ENCODE measurements around the gene PRKN.

Gene PRKN

GRCh38 chr6:162671580-162672165, 55.9 kb downstream of the PRKN start:
- no peak overlapping the region for H3K4me3 ChIP-seq (ENCODE audit: low read depth, low read length)
- no peak for DNase-seq (ENCODE audit: low read depth)
- TF ChIP-seq CTCF (IDR thresholded peaks at IDR 0.05; ENCODE audit: low read depth, low read length, missing control alignments): no peak

GRCh38 chr6:162670345-162670744, 57.2 kb downstream of the PRKN start:
- no peak for DNase-seq (ENCODE audit: low read depth)
- H3K4me3 ChIP-seq (ENCODE audit: low read depth, low read length): no peak overlapping the region
- TF ChIP-seq CTCF (IDR thresholded peaks at IDR 0.05; ENCODE audit: low read depth, low read length, missing control alignments): no peak

DNA sequence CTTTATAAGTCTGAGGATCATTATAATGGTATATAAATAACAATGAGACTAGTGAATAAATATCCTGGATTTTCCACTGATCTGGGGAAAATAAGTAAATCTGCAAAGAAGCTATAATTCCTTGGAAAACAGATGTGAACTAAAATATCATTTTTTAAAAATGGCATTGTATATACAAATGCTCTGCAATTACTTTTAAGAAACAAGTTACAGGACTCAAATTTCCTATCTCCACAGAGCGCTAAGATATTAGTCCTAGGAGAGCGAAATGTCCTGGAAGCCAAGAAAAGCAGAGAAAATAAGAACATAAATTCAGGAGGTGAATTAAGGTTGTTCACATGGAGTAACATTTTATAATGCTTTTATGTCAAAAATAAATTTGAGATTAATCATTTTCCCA, 61.3 kb downstream of the PRKN start:
- TF ChIP-seq CTCF (IDR thresholded peaks at IDR 0.05; ENCODE audit: low read depth, low read length, missing control alignments): no peak
- no peak for DNase-seq (ENCODE audit: low read depth)
- no peak overlapping the region for H3K4me3 ChIP-seq (ENCODE audit: low read depth, low read length)

GRCh38 chr6:162653808-162654207, 73.8 kb downstream of the PRKN start:
- H3K4me3 ChIP-seq (ENCODE audit: low read depth, low read length): no peak overlapping the region
- DNase-seq (ENCODE audit: low read depth): no peak
- TF ChIP-seq CTCF (IDR thresholded peaks at IDR 0.05; ENCODE audit: low read depth, low read length, missing control alignments): no peak

DNA sequence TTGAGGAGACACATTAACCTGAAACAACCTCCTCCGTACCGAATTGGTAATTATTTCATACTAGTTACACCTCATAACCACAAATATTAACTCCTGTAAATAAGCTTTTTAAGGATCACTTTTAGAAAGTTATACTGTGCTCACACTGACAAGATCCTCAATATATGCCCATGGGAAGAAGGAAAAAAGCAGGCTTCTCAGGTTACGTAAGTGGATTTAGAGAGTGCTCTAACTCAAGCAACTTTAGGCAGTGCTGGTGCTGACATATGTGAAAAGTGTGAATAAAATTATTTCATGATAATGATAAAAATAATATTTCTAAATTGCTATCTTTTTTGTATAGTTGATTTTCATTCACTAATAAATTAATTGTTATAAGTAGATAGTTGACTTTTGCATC, 76.1 kb downstream of the PRKN start:
- no peak for TF ChIP-seq CTCF (IDR thresholded peaks at IDR 0.05; ENCODE audit: low read depth, low read length, missing control alignments)
- DNase-seq (ENCODE audit: low read depth): no peak
- no peak overlapping the region for H3K4me3 ChIP-seq (ENCODE audit: low read depth, low read length)

- no peak overlapping the region for H3K4me3 ChIP-seq (ENCODE audit: low read depth, low read length)
Measured at GRCh38 chr6:162649271-162649670, 78.3 kb downstream of the PRKN start.

More at GRCh38 chr6:162649271-162649670, 78.3 kb downstream of the PRKN start:
- no peak for DNase-seq (ENCODE audit: low read depth)
- TF ChIP-seq CTCF (IDR thresholded peaks at IDR 0.05; ENCODE audit: low read depth, low read length, missing control alignments): no peak

All from GM12864 (cell line).